RPMI7951 (cell line): ENCODE results near the gene RRM2. TPM values are rescaled to one million over a fixed set of nuclear protein-coding genes. Genes with fewer than 3 reads are reported as not detected.
"Not testable (repeated sequence)": the region's sequence is repeated elsewhere in the genome, so short reads cannot be mapped to it uniquely, and the experiment has no call there.

Source experiments
- DNase-seq: peaks from one replicate; pipeline ENCODE4 v3.0.0-alpha.2; 2012; ENCODE audit warnings: low read depth
- total RNA-seq: library from RNA; depleted of rRNA; stranded (reverse); fragments of >200 nt; shearing (Covaris generic); gene quantifications from 2 replicates; pipeline ENCODE4 v1.2.3, GENCODE V29; 2014

The RRM2 gene
- total RNA-seq, 1 experiment from 2014 or later = 144 TPM

- DNase-seq = no peak
Measured at GRCh38 chr2:10132596-10132995, 10.1 kb downstream of the RRM2 start.

GRCh38 chr2:10132996-10133647 lies 10.6 kb downstream of the RRM2 start:
- DNase-seq = no peak

- peak; percentile 78 for DNase-seq
Measured at GRCh38 chr2:10135296-10136089, 13.0 kb downstream of the RRM2 start.

GRCh38 chr2:10136101-10136934 lies 13.8 kb downstream of the RRM2 start:
- no peak for DNase-seq

GRCh38 chr2:10137053-10137843 lies 14.7 kb downstream of the RRM2 start:
- DNase-seq = peak; percentile 62

- no peak for DNase-seq
Measured at GRCh38 chr2:10139536-10139935, 17.0 kb downstream of the RRM2 start.

GRCh38 chr2:10140841-10141610 lies 18.5 kb downstream of the RRM2 start:
- DNase-seq = no peak

- DNase-seq = no peak
Measured at GRCh38 chr2:10141736-10142639, 19.4 kb downstream of the RRM2 start.

GRCh38 chr2:10142640-10142965 lies 20.1 kb downstream of the RRM2 start:
- no peak for DNase-seq

- no peak for DNase-seq
Measured at GRCh38 chr2:10144771-10145518, 22.4 kb downstream of the RRM2 start.

GRCh38 chr2:10145519-10146357 lies 23.2 kb downstream of the RRM2 start:
- no peak for DNase-seq

- no peak for DNase-seq
Measured at GRCh38 chr2:10146366-10147005, 23.9 kb downstream of the RRM2 start.

GRCh38 chr2:10147050-10147660 lies 24.6 kb downstream of the RRM2 start:
- DNase-seq = not testable (repeated sequence)

GRCh38 chr2:10148268-10148667 lies 25.7 kb downstream of the RRM2 start:
- DNase-seq = no peak

- DNase-seq = no peak
Measured at GRCh38 chr2:10149635-10150034, 27.1 kb downstream of the RRM2 start.

- no peak for DNase-seq
Measured at GRCh38 chr2:10150436-10150835, 27.9 kb downstream of the RRM2 start.

GRCh38 chr2:10151462-10151861 lies 28.9 kb downstream of the RRM2 start:
- DNase-seq = no peak
